PC-9 (cell line): ENCODE data around the gene LATS2. TPM values are rescaled to one million over a fixed set of nuclear protein-coding genes. Genes with fewer than 3 reads are reported as not detected.
"Not testable (repeated sequence)": the region's sequence is repeated elsewhere in the genome, so short reads cannot be mapped to it uniquely, and the experiment has no call there.

ENCODE experiments used
- BruUV-seq: library from RNA; stranded (reverse); fragments of 400-500 nt; replicated peaks from 2 replicates; lab custom pipeline; 2021; lab: Mats Ljungman, UMichigan
- CTCF ChIA-PET: fragments of 300-600 bp; sonication (Branson Sonifier 250); formaldehyde crosslinking; loops from one replicate; lab custom pipeline; 2022; ENCODE audit warnings: antibody characterized with exemption; lab: Charles Lee
- POLR2A ChIA-PET: fragments of 300-600 bp; sonication (Branson Sonifier 250); formaldehyde crosslinking; loops from one replicate; lab custom pipeline; 2022; ENCODE audit warnings: antibody characterized with exemption; ENCODE audit not compliant: unreplicated experiment; lab: Charles Lee
- DNase-seq, 2 experiments: peaks; one replicate each; pipeline versions ENCODE4 v3.0.0 to v3.0.0-alpha.2; 2015 to 2022; ENCODE audit warnings: mixed read lengths in 1 of 2
- H2AFZ ChIP-seq: fragments of 200-600 bp; sonication (generic); 2 replicates; pipeline ENCODE4 v1.8.1; 2017; ENCODE audit warnings: antibody characterized with exemption
- H3F3A ChIP-seq: fragments of 200-600 bp; sonication (generic); 2 replicates; pipeline ENCODE4 v1.8.1; 2017; ENCODE audit warnings: antibody characterized with exemption, mild to moderate bottlenecking, low read depth; ENCODE audit not compliant: insufficient read depth
- H3K27ac ChIP-seq: fragments of 200-600 bp; sonication (generic); 2 replicates; pipeline ENCODE4 v1.6.1; 2016; ENCODE audit warnings: mixed run types
- H3K27me3 ChIP-seq: fragments of 200-600 bp; sonication (generic); 2 replicates; pipeline ENCODE4 v1.6.1; 2016; ENCODE audit warnings: low read depth, mixed run types; ENCODE audit not compliant: insufficient read depth
- H3K36me3 ChIP-seq: fragments of 200-600 bp; sonication (generic); 2 replicates; pipeline ENCODE4 v1.6.1; 2016; ENCODE audit warnings: low read depth, mixed run types
- H3K4me1 ChIP-seq: fragments of 200-600 bp; sonication (generic); replicated peaks from 2 replicates; pipeline ENCODE4 v1.6.1; 2016; ENCODE audit warnings: mixed run types; ENCODE audit not compliant: insufficient read depth
- H3K4me2 ChIP-seq: fragments of 200-600 bp; sonication (generic); 2 replicates; pipeline ENCODE4 v1.6.1; 2017; ENCODE audit warnings: mixed run types
- H3K4me3 ChIP-seq: fragments of 200-600 bp; sonication (generic); 2 replicates; pipeline ENCODE4 v1.6.1; 2016; ENCODE audit warnings: mixed run types
- H3K79me2 ChIP-seq: fragments of 200-600 bp; sonication (generic); 2 replicates; pipeline ENCODE4 v1.6.1; 2017; ENCODE audit warnings: low read depth, mixed run types
- H3K9me2 ChIP-seq: fragments of 200-600 bp; sonication (generic); 2 replicates; pipeline ENCODE4 v1.8.1; 2017; ENCODE audit warnings: mild to moderate bottlenecking; ENCODE audit not compliant: insufficient read depth
- H3K9me3 ChIP-seq: fragments of 200-600 bp; sonication (generic); 2 replicates; pipeline ENCODE4 v1.8.1; 2016; ENCODE audit warnings: low read depth; ENCODE audit not compliant: insufficient read depth
- H4K20me1 ChIP-seq: fragments of 200-600 bp; sonication (generic); 2 replicates; pipeline ENCODE4 v1.8.1; 2017; ENCODE audit not compliant: insufficient read depth
- CTCF ChIP-seq: fragments of 200-600 bp; sonication (generic); conservative IDR thresholded peaks from 2 replicates; pipeline ENCODE4 v1.6.1; 2017; ENCODE audit warnings: mixed run types, antibody characterized with exemption, mild to moderate bottlenecking, moderate library complexity
- EZH2 ChIP-seq: fragments of 200-600 bp; sonication (generic); IDR thresholded peaks from 2 replicates; pipeline ENCODE4 v1.8.0; 2017; ENCODE audit warnings: antibody characterized with exemption, low read depth
- intact Hi-C: fragments of 100-400 bp; cut with micrococcal nuclease; formaldehyde crosslinking; loops from one replicate; pipeline ENCODE4 v1.10.0; 2022; ENCODE audit not compliant: unreplicated experiment
- total RNA-seq: library from RNA; stranded (reverse); gene quantifications from 2 replicates; pipeline ENCODE4 v1.2.3, GENCODE V29; 2021

The LATS2 gene
- total RNA-seq, 1 experiment from 2014 or later, result 12.3 TPM

DNA sequence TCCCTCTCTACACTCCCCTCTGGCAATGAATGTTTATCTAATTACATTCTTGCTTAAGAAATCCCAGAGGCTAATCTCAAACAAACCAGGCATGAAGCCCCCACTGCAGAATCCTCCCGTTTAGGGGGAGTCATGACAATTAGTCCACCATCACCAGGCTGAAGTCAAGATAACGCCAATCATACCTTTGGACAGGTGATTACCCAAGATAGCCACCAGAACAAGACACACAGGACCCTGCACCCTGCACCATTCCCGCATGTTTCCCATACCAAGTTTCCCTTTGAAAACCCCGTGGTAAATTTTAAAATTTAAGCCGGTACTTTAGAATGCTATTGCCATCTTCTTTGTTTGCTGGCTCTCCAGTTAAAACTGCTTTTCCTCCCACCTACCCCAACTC, 94.0 kb downstream of the LATS2 start:
- no peak overlapping the region for H3K4me3 ChIP-seq
- no peak overlapping the region for H3K27ac ChIP-seq
- H3K9me2 ChIP-seq, result no peaks in the 10 kb centered on the region
- no peaks in the 10 kb centered on the region for H3K36me3 ChIP-seq
- BruUV-seq, result no TSS peak
- 0 out of 2 replicates have a peak, but pooled peaks cover 6% of the 10 kb centered on the region for H3F3A ChIP-seq
- H2AFZ ChIP-seq, result no peak overlapping the region
- no peaks in the 10 kb centered on the region for H3K79me2 ChIP-seq
- DNase-seq, result no peak
- no peaks in the 10 kb centered on the region for H3K27me3 ChIP-seq
- H3K9me3 ChIP-seq, result no peaks in the 10 kb centered on the region
- ChIA-PET CTCF (no interaction called here), POLR2A (no interaction called here)
- intact Hi-C loops, result no loop called here
- no peak overlapping the region for H3K4me2 ChIP-seq
- H4K20me1 ChIP-seq, result no peaks in the 10 kb centered on the region
- no peak for TF ChIP-seq EZH2
- TF ChIP-seq CTCF, result no peak
- no peaks in the 10 kb centered on the region for H3K4me1 ChIP-seq

DNA sequence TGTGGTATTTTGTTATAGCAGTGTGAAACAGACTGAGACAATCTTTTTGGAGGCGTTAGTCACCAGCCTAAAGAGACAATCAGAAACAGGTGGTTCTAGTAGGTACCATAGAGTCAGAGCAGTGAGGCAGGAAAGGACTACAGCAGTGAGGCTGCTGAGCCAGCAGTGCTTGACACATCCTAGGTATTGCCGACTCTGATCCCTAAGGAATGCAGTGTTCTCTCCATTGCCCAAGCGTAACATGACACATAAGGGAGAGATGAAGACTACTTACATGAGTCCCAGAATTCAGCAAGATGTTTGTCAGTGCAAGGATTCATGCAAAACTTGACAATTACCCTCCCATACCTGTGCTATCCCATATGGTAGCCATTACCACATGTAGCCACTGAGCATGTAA, 96.5 kb downstream of the LATS2 start:
- BruUV-seq, result no TSS peak
- ChIA-PET POLR2A (no interaction called here), CTCF (interaction anchor here (0.6 kb wide), 1 partner anchor 40 kb away, joined by 3 read pairs; no protein-coding TSS in a partner anchor)
- no peak for DNase-seq
- Histone ChIP-seq H3K79me2 (no peaks in the 10 kb centered on the region), H3F3A (peaks cover 13% of the 10 kb centered on the region; the same call in 1 of the 2 replicates), H3K27me3 (peaks cover 4% of the 10 kb centered on the region; the same call in 1 of the 2 replicates), H2AFZ (no peak overlapping the region), H3K27ac (no peak overlapping the region), H3K4me2 (no peak overlapping the region), H3K4me1 (no peaks in the 10 kb centered on the region), H3K9me3 (no peaks in the 10 kb centered on the region), H4K20me1 (no peaks in the 10 kb centered on the region), H3K4me3 (no peak overlapping the region), H3K9me2 (no peaks in the 10 kb centered on the region), H3K36me3 (no peaks in the 10 kb centered on the region)
- intact Hi-C loops, result no loop called here
- TF ChIP-seq CTCF (no peak), EZH2 (no peak)

GRCh38 chr13:20961663-20962062, 99.7 kb downstream of the LATS2 start:
- H3K27ac ChIP-seq, H3K79me2 ChIP-seq, H3K4me1 ChIP-seq, BruUV-seq, H3K27me3 ChIP-seq, H3K4me3 ChIP-seq, H3F3A ChIP-seq, intact Hi-C loops, H3K4me2 ChIP-seq, H4K20me1 ChIP-seq, H3K9me2 ChIP-seq, H3K36me3 ChIP-seq, POLR2A ChIA-PET, H3K9me3 ChIP-seq, DNase-seq, H2AFZ ChIP-seq, CTCF ChIA-PET: not testable (repeated sequence)
